NCI-H524 (cell line): ENCODE measurements around the gene SORL1.
"Not testable (repeated sequence)": the region's sequence is repeated elsewhere in the genome, so short reads cannot be mapped to it uniquely, and the experiment has no call there.

Source experiments
- DNase-seq, 2 experiments: peaks; one replicate each; lab custom pipeline; 2025; lab: John Stamatoyannopoulos, UW

The SORL1 gene

DNA sequence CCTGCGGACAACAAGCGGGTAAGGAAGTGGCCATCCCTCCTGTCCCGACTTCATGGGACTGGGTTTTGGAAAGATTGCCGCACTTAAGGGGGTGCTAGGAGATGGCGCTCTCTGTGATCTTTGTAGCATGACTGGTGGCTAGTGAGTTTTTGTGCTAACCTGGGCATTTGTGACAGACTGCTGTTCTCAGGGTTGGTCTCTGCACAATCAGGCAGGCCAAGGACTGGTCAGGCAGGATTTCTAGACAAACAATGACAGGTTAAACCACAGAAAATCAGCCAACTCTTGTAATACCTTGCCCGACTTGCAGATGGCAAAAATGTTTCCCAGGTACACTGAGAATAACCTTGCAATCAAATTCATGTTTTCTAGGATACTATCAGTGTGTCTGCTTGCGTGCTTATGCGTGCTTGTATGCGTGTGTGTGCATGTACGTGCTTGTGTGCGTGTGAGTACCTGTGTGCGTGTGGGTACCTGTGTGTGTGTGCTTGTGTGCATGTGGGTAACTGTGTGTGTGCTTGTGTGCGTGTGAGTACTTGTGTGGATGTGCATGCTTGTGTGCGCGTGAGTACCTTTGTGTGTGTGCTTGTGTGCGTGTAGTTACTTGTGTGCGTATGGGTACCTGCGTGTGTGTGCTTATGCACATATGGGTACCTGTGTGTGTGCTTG is 26.2 kb downstream of the SORL1 start:
- DNase-seq: no peak

DNA sequence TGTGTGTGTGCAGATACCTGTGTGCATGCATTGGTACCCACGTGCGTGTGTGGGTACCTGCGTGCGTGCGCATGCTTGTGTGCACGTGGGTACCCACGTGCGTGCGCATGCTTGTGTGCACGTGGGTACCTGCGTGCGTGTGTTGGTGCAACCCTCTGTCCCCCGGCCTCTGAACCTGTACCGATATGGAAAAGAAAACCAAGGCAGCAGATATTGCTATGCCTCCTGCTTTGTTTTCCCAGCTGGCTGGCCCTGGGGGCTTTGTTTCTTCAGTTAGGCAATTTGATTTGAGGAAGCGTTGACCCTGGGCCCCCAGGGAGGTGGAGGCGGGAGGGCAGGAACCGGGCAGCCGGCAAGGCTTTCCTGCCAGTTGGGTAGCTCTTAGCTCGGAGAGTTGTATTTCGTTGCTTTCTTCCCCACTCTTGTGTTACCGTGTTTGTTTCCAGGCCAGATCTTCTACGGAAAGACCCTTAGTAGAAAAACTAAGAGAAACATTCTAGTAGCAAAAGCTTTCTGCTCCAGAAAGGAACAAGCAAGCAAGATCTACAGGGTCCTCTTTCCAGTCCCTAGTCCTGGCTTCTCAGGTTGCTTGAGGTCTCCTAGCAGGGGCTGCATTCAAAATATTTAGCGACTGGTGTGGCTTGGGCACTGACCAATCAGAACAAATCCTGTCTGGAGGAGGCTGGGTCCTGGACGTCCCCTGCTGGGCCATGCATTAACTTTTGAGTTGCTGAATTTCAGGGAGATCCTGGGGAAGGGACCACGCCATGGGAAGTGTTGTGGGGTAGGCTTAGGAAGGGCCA is 27.0 kb downstream of the SORL1 start:
- DNase-seq: no peak

GRCh38 chr11:121479698-121480238 is 27.7 kb downstream of the SORL1 start:
- peak in 1 of 2 experiments; percentile 14 for DNase-seq

- not testable (repeated sequence) for DNase-seq
Measured at GRCh38 chr11:121481484-121482230, 29.5 kb downstream of the SORL1 start.

DNA sequence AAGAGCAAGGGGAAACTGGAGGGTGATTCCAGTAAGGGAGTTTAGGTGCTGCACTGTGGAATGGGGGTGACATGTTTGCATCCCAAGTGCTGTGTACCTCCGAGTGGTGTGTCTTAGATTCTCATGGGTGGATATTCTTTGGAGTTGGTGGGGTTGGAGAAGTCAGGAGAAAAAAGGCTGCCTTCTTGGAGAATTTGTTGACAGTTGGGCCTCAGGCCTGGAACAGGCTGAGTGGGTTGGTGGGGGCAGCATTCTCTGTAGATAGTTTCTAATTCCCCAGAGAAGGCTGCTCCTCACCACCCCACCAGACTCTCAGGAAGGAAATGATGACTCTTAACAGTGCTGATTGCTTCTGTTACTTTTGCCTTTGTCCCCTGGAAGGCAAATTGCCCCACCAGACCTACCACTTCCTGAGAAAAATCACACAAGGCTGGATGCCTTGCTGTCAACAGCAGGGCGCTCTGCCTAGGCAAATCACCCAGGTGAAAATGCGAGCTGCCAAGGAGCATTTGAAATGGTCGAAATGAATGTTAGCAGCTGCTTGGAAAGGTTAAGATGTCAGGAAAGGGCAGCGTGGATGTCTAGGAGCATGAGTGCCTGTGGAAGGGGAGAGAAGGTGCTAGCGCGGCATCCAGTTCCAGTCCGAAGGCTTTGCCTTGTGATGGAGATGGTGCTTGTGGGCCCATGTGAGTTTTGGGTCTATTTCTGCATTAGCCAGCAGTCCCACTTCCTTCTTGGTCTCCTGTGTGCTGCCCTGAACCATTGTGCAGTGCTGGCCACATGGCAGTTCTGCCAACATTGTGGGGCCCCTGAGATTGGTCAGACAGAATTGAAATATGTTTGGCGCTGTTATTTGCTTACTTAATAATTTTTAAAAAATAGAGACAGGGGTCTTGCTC is 30.4 kb downstream of the SORL1 start:
- no peak for DNase-seq

GRCh38 chr11:121483805-121484480 is 31.8 kb downstream of the SORL1 start:
- no peak for DNase-seq

GRCh38 chr11:121485216-121485615 is 33.1 kb downstream of the SORL1 start:
- no peak for DNase-seq

- no peak for DNase-seq
Measured at GRCh38 chr11:121486054-121486453, 33.9 kb downstream of the SORL1 start.

DNA sequence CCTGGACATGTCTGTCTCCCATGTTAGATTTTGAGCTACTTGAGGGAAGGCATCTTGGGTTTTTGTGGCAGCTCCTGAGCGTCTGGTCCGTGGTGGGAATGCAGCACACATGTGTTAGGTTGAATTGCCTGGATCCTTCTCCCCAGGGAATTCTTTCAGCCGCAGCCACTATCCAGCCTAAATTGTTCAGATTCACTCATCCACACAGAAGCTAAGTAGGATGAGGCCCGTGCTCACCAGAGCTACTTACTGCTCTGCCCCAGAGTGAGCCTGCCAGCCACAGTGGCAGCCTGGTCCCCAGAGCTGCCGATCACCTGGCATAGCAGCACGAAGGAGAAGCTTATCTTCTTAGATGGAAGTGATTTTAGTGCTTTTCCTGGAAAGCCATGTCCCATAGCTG is 35.1 kb downstream of the SORL1 start:
- DNase-seq: no peak

- no peak for DNase-seq
Measured at GRCh38 chr11:121488170-121488569, 36.1 kb downstream of the SORL1 start.

DNA sequence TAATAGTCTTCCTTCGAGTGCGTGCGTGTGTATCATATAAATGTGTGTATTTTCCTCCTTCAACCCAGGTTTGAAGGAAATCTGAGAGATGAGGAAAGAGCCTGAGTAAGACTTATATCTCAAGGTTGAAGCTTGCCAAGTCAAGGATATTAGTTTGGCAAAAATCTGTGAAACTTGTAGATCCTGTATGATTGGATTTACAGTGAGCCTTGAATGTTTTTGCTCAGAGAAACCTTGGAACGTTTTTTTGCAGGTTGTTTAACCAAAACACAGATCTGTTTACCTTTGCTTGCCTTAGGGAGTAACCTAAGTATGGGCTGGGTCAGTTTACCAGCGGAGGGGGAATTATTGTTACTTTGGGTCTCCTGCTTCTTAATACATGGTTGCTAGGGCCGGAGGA is 36.5 kb downstream of the SORL1 start:
- no peak for DNase-seq

- no peak for DNase-seq
Measured at GRCh38 chr11:121489823-121490222, 37.7 kb downstream of the SORL1 start.

- no peak for DNase-seq
Measured at GRCh38 chr11:121494355-121495099, 42.4 kb downstream of the SORL1 start.

GRCh38 chr11:121497176-121497998 is 45.3 kb downstream of the SORL1 start:
- DNase-seq: peak; percentile 79 to 95

DNA sequence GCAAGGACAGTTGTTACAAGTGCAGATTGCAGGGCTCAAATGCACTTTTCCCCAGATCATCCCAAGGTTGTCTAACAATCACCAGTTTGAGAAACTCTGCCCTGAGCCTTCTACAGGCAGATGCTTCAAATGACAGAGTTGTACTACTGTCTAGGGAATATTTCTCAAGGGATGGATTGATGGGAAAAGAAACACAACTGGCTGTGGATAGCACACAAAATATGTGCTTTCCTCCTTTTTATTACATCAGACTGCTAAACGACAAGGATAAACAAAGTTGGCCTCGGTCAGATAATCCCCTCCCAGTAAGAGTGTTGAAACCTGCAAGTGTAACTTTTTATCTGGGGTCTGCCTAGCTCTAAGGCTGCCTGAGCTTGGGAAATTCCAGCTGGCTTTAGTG is 47.3 kb downstream of the SORL1 start:
- no peak for DNase-seq

GRCh38 chr11:121500275-121500674 is 48.2 kb downstream of the SORL1 start:
- DNase-seq: no peak

- DNase-seq: no peak
Measured at GRCh38 chr11:121500717-121501116, 48.6 kb downstream of the SORL1 start.

- DNase-seq: no peak
Measured at GRCh38 chr11:121503051-121503450, 50.9 kb downstream of the SORL1 start.

DNA sequence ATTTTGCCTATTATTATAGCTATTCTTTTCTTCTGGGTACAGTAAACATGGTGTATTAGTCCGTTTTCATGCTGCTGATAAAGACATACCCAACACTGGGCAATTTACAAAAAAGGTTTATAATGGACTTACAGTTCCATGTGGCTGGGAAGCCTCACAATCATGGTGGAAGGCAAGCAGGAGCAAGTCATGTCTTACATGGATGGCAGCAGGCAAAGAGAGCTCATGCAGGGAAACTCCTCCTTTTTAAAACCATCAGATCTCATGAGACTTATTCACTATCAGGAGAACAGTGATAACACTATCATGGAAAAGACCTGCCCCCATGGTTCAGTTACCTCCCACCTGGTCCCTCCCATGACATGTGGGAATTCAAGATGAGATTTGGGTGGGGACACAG is 54.1 kb downstream of the SORL1 start:
- not testable (repeated sequence) for DNase-seq
